Lower leg skin (tissue), 4 donors: ENCODE data around the gene SUN1. TPM values are rescaled to one million over a fixed set of nuclear protein-coding genes. Genes with fewer than 3 reads are reported as not detected.

ENCODE experiments used
- total RNA-seq, 4 donors: library from RNA; depleted of rRNA; stranded (reverse); fragments of >200 nt; gene quantifications; one replicate each; pipeline ENCODE4 v1.1.0, GENCODE V29; 2016

The SUN1 gene
- total RNA-seq, 4 donors from 2014 or later, result 265 to 429 (median 271) TPM

Other genes starting within 250 kb of the SUN1 start
- gene DNAAF5, start 105.8 kb upstream of the SUN1 start, total RNA-seq, result 10 to 100 TPM; 19.0 to 25.3 (median 24.1) TPM
- 10 to 100 TPM in 3 of 4 donors, 1 to 10 TPM in 1; 7.8 to 16.9 (median 15.0) TPM for gene PRKAR1B, start 105.2 kb upstream of the SUN1 start, total RNA-seq
- gene GET4, start 44.1 kb downstream of the SUN1 start, total RNA-seq, result 10 to 100 TPM; 46.1 to 67.7 (median 51.6) TPM
- 10 to 100 TPM in 1 of 4 donors, 1 to 10 TPM in 3; 9.1 to 18.8 (median 9.9) TPM for gene ADAP1, start 122.2 kb downstream of the SUN1 start, total RNA-seq
- gene COX19, start 143.1 kb downstream of the SUN1 start, total RNA-seq, result 10 to 100 TPM; 13.0 to 25.1 (median 15.1) TPM
- 10 to 100 TPM; 11.7 to 31.6 (median 19.3) TPM for gene CYP2W1, start 150.7 kb downstream of the SUN1 start, total RNA-seq
- 10 to 100 TPM; 26.9 to 61.7 (median 39.0) TPM for gene GPR146, start 212.1 kb downstream of the SUN1 start, total RNA-seq